GM18505 (cell line): ENCODE results near the gene SAE1.
"Not testable (repeated sequence)": the region's sequence is repeated elsewhere in the genome, so short reads cannot be mapped to it uniquely, and the experiment has no call there.

ENCODE experiments used
- ATAC-seq: cut with Tn5 transposase; IDR thresholded peaks from one replicate; pipeline ENCODE4 v1.9.1; 2021; ENCODE audit not compliant: unreplicated experiment
- POLR2A ChIP-seq: IDR thresholded peaks from 4 replicates; pipeline ENCODE4 v1.6.1; 2011; ENCODE audit warnings: borderline replicate concordance; ENCODE audit not compliant: insufficient read depth, insufficient read length; ENCODE audit errors: extremely low read depth

Gene SAE1

GRCh38 chr19:47130120-47130588 is 481 bp upstream of the SAE1 start:
- TF ChIP-seq POLR2A: no peak

GRCh38 chr19:47132194-47132852 is 1.7 kb downstream of the SAE1 start:
- TF ChIP-seq POLR2A: no peak
- ATAC-seq: no peak

More at GRCh38 chr19:47130120-47130588, 481 bp upstream of the SAE1 start:
- no peak for ATAC-seq

GRCh38 chr19:47133021-47133471 is 2.4 kb downstream of the SAE1 start:
- TF ChIP-seq POLR2A: no peak
- ATAC-seq: no peak

DNA sequence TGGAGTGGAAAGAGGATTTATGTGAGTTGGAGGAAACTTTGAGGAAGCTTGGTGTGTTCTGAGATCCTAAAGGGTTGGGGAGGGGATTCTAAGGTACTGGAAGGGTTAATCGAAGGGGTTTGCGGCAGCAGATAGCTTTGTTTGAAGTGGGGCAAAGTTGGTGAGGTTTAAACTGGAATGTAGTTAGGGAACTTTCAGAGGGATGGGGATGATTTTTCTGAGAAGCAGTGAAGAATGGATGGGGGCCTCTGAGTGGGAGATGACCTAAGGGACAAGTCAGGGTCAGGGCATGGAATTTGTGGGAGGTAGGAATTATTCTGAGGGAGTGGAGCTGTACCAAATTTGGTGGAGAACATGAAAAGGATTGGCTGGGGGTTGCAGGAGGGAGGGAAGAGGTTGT is 3.9 kb downstream of the SAE1 start:
- TF ChIP-seq POLR2A: no peak
- ATAC-seq: no peak

DNA sequence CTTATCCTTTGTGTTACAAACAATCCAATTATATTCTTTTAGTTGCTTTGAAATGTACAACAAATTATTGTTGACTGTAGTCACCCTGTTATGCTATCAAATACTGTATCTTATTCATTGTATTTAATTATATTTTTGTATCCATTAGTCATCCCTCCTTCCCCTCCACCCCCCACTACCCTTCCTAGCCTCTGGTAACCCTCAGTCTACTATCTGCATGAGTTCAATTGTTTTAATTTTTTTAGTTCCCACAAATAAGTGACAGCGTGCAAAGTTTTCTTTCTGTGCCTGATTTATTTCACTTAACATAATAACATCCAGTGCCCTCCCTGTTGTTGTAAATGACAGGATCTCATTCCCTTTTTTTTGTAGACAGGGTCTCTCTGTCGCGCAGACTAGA is 4.5 kb downstream of the SAE1 start:
- no peak for ATAC-seq
- TF ChIP-seq POLR2A: no peak

DNA sequence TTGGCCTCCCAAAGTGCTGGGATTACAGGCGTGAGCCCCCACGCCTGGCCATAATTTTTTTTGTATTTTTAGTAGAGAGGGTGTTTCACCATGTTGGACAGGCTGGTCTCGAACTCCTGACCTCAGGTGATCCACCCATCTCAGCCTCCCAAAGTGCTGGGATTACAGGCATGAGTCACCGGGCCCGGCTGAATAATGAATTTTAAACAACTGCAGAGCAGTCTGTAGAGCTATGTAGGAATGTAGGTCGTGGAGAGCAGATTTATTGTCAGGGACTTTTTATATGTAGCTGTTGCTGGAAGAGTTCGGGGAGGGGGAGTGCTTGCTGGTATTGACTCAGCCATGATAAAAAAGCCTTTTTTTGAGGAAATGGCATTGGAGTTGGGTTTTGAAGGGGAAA is 10.6 kb downstream of the SAE1 start:
- ATAC-seq: not testable (repeated sequence)

DNA sequence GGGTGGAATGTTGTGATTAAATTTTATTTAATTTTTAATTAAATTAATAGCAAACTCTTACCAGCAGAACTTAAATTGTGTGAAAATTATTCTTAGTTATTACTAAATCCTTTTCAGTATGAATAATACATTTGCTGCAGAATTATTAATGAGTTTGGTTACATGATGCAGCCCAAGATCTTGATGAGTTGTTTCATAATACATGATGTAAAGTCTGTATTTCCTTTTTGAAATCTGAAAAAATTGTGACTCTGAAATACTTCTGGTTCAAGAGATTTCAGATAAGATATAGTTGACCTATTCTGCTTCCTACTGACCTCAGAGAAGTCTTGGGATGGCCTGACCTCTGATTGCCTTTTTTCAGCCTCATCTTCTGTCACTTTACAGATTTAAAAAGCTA is 11.1 kb downstream of the SAE1 start:
- TF ChIP-seq POLR2A: no peak
- ATAC-seq: no peak

GRCh38 chr19:47142779-47143178 is 12.1 kb downstream of the SAE1 start:
- TF ChIP-seq POLR2A: no peak
- ATAC-seq: no peak

DNA sequence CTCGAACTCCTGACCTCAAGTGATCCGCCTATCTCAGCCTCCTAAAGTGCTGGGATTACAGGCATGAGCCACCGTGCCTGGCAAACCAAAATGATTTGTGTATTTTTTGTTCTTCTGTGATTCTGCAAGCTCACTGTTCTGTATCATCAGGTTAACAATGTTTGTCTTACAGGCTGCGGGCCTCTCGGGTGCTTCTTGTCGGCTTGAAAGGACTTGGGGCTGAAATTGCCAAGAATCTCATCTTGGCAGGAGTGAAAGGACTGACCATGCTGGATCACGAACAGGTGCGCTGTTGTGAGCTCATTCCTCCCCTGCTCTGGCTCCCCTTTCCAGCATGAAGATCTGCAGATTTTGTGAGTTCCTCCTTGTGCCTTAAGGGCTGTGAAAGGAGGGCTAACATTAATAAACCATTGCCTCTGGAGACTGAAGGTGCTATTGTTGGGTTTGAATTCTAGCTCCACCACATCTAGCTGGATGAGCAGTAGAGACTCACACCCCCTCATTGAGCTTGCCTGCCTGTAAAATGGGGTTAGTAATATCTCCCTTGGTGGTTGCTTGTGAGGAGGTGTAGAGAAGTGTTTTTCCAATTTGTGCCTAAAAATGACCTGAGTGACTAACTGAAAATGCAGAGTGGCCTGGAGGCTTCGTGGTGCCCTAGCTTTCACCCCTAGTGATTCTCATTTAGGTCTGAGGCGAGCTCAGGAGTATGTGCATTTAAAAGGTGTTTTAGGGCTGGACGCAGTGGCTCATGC is 12.9 kb downstream of the SAE1 start:
- no peak for TF ChIP-seq POLR2A
- ATAC-seq: no peak

DNA sequence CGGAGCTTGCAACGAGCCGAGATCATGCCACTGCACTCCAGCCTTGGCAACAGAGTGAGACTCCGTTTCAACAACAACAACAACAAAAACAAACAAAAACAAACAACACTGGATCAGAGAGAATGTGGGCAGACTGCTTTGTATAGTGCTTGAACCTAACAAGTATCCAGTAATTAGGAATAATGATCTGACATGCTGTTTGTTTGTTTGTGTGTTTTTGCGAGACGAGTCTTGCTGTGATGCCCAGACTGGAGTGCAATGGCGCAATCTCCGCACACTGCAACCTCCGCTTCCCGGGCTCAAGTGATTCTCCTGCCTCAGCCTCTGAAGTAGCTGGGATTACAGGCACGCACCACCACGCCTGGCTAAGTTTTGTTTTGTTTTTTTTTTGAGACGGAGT is 14.0 kb downstream of the SAE1 start:
- ATAC-seq: no peak
- no peak for TF ChIP-seq POLR2A

- TF ChIP-seq POLR2A: no peak
- no peak for ATAC-seq
Measured at GRCh38 chr19:47145639-47146486, 15.2 kb downstream of the SAE1 start.

DNA sequence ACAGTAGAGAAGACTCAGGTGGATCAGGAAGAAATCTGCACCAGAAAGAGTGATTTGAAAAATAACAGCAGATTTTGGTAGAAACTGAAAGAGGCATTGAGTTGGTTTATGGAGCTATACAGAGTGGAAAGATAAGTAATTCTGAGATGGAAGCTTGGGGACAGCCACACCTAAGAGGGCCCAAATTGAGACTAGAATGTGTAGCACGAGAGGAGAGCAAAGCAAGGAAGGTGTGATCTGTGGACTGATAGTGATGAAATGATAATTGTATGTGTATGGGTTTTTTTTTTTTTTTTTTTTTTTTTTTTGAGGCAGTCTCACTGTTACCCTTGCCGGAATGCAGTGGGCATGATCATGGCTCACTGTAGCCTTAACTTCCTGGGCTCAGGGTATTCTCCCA is 16.3 kb downstream of the SAE1 start:
- TF ChIP-seq POLR2A: no peak
- no peak for ATAC-seq

DNA sequence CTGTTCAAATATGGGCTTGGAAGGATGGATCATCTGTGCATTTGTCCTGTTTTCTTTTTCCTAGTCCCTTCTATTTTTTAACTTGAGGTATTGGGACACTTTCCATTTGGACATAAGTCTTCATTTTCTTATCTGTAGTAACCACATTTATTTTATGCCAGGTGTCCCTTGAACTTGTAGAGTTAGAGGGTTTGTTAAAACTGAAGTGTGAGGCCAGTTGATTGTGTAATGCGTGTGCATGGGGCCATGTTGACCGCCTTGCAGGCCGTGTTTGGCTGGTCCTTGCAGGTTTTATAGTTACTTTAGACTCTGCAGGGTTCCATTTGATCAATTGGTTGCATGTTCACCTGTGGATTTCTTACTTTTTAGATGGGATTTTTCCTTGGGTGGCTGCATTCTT is 21.0 kb downstream of the SAE1 start:
- no peak for TF ChIP-seq POLR2A
- ATAC-seq: no peak
